ENCODE data around the gene RPRML.

Gene RPRML

DNA sequence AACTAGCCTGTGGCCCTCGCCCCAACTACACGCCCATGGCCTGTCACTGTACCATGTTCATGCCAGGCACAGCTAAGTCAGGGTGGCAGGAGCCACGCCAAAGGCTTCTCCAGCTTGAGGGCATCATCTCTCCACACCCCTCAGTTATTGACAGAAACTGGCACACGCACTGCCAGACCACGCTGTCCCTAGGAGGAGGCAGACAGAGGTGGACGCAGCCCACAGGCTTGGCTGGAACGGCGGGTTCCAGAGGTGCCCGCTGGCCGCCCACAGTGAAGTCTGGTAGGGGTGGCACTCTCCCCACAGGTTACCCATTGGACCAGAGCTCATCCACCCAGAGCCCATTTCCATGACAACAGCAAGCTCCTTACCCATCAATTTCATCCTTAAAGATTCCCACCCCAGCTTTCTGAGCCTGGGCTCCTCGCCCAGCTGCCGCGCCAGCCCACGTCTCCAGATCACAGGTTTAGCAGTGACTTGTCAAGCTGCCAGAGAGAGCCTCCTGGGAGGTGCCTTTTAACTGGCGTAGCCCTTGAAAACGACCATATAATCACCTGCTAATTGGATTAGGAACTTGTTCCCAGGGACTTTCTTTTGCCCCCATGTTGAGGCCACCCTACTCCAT is 27.9 kb downstream of the RPRML start:
- TF ChIP-seq POLR2AphosphoS5 (IDR thresholded peaks at IDR 0.05; ENCODE audit: low read depth, low read length) (no peak), POLR2A (IDR thresholded peaks at IDR 0.05; ENCODE audit: low read depth, low read length) (no peak), TAF1 (IDR thresholded peaks at IDR 0.05; ENCODE audit: borderline replicate concordance, low read depth, low read length) (no peak)
- FAIRE-seq (no peak), DNase-seq (ENCODE audit: insufficient read length) (no peak)

DNA sequence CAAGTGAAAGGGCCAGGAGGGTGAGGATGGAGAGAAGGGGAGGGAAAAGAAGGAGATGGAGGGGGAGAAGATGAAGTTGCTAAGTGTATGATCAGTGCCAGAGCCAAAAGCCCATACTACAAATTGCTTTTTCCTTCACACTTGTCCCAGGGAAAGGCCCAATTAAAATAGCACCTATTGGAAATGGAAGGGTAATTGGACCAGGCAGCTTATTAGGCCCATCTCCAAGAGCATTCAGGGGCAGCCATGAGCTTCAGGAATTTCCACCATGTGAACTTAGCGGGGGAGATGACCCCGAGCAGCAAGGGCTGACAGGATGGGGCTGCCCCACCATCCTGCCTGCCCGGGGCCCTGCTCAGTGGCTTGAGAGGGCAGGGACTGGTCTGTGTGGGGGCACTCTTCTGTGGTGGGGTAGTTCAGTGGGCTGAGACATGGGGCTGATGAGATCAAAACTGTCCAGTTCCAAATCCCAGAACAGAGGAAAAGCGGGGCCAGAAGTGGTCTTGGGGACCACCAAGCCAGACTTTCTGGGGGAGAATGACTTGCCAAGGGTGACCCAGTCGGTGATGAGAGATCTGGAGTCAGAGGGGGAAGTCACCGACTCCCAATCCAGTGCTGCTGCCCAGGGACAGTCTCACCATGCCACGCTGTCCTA is 28.6 kb downstream of the RPRML start:
- FAIRE-seq, result no peak
- DNase-seq (ENCODE audit: insufficient read length), result no peak

DNA sequence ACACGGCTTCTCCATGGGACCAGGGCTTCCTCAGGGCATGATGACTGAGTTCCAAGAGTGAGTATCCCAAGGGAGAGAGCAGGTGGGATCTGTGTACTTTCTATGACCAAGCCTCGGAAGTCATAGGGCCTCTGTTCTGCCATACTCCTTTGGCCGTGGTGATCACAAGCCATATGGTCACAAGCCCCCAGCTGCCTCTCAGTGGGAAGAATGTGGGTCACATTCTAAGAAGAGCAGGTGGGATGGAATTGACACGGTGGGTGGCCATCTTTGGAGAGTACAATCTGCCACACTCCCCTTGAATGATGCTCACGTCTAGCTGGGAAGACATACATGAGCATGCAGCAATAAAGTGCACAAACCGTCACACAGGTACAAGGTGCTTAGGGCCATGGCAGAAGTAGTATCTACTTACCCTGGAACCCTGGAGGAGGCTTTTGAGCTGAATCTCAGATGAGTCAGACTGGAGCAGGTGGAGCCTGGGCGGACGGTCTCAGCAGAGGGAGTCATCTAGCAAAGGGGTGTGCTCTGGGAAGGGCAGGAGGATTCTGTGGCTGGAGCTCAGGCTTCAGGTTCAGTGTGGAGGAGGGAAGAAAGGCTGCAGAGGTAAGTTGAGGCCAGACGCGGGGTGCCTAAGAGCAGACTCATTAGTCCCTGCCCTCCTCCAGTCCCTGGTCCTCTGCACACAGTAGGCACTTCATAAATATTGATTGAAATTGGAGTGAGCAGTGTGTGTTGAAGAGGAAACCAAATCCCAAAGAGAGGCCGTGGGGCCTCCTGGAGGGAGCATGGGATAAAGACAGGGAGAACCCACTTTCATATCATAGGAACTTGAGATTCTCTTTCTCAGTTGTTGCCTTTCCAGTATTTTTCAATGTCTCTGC is 29.5 kb downstream of the RPRML start:
- TF ChIP-seq POLR2A (IDR thresholded peaks at IDR 0.05; ENCODE audit: low read depth, low read length) (no peak), POLR2AphosphoS5 (IDR thresholded peaks at IDR 0.05; ENCODE audit: low read depth, low read length) (no peak), TAF1 (IDR thresholded peaks at IDR 0.05; ENCODE audit: borderline replicate concordance, low read depth, low read length) (no peak)
- no peak for FAIRE-seq

More for the DNA sequence above, 28.6 kb downstream of the RPRML start:
- TF ChIP-seq TAF1 (IDR thresholded peaks at IDR 0.05; ENCODE audit: borderline replicate concordance, low read depth, low read length), result no peak

DNA sequence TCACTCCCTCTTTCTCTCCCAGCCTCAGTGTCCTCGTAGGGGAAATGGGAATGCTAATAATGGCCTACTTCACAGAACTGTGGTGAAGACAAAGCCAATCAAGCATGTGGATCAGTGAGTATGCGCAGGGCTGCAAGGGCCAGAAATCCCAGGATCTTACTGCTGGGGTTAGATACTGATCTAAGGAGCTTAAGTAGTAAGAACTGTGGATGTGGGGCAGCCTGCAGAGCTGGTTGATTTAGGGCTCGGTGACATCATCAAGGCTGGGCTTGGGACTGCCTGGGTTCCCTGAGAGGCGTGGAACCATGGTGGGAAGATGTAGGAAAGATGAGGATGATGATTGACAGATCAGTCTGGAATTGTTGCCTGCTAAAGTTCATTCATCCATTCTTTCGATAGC is 30.5 kb downstream of the RPRML start:
- TF ChIP-seq POLR2A (IDR thresholded peaks at IDR 0.05; ENCODE audit: low read depth, low read length) (no peak), POLR2AphosphoS5 (IDR thresholded peaks at IDR 0.05; ENCODE audit: low read depth, low read length) (no peak), TAF1 (IDR thresholded peaks at IDR 0.05; ENCODE audit: borderline replicate concordance, low read depth, low read length) (no peak)
- FAIRE-seq (no peak), DNase-seq (ENCODE audit: insufficient read length) (no peak)

More for the DNA sequence above, 29.5 kb downstream of the RPRML start:
- no peak for DNase-seq (ENCODE audit: insufficient read length)

DNA sequence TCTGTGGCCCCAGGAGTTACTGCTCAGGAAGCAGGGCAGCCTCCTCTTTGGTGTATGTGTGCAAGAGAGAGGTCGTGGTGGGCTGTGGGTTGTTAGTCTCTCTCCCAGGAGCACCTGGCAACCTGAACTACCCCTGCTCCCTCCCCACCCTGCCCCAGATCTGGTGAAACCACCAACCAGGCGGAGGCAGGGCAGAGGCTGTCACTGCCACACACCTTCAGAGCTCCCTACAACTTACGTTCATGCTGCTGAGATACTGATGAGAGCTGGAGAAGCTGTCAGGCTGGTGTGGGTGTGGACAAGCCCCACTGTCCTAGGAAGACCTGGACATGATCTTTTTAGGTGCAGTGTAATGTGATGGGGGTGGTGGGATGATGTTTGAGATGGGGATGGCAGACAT is 31.8 kb downstream of the RPRML start:
- no peak for FAIRE-seq
- DNase-seq (ENCODE audit: insufficient read length), result no peak

DNA sequence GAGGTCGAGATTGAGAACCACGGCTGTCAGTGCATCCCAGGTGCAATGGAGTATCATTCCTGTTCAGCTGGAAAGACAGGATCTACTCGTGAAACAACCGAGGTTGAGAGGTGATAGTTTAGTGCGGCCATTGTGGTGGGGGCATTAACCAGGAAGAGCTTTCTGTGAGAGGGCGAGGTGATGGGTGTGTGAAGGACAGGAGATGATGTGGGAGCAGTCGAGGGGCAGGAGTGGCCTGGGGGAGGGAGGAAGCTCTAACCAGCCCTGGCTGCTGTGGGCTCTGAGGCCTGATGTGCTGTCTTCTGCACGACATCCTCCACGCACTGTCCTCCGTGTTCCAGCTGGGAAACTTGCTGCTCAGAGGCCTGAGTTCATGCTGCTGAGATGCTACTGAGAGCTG is 34.1 kb downstream of the RPRML start:
- no peak for FAIRE-seq
- DNase-seq (ENCODE audit: insufficient read length), result no peak
- TF ChIP-seq TAF1 (IDR thresholded peaks at IDR 0.05; ENCODE audit: borderline replicate concordance, low read depth, low read length) (no peak), POLR2AphosphoS5 (IDR thresholded peaks at IDR 0.05; ENCODE audit: low read depth, low read length) (no peak), POLR2A (IDR thresholded peaks at IDR 0.05; ENCODE audit: low read depth, low read length) (no peak)

More for the DNA sequence above, 31.8 kb downstream of the RPRML start:
- TF ChIP-seq POLR2A (IDR thresholded peaks at IDR 0.05; ENCODE audit: low read depth, low read length) (no peak), POLR2AphosphoS5 (IDR thresholded peaks at IDR 0.05; ENCODE audit: low read depth, low read length) (no peak), TAF1 (IDR thresholded peaks at IDR 0.05; ENCODE audit: borderline replicate concordance, low read depth, low read length) (no peak)

DNA sequence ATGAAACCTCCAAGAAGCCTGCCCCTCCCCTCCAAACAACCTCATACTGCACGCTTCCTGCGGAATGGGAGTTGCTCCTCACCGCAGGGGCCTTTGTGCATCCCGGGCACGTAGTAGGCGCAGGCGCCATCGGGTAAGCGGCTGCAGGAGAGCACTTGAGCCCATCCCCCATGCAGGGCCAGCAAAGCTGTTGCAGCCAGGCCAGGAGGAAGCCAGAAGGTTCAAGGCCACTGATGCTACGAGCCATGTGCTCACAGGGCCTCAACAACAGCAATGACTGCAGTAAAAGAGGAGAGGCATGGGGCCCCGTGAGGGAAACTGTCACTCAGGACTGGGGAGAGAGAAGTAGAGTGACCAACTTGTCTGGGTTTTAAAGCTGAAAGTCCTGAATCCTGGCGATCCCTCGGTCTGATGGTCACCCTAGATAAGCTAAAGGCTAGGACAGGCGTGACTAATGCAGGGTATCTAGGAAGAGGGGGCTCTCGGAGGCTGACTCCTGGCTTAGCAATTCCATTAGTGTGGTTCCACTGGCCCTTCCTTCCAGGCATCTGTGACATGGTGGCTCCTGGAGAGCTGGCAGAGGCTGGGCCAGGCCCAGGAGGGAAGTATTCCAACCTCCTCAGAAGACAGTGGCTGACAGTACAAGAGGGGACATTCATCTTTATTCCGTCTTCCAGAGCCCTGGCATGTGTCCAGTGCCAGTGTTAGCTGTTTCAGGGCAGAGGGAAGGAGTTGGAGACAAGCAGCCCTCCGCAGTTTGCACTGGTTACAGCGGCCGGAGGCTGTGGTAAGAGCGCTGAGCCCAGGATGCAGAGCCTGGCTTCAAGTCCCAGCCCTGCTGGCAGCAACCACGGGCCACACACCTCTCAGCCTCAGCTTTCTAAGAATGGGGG is 35.3 kb downstream of the RPRML start:
- DNase-seq (ENCODE audit: insufficient read length) (no peak), FAIRE-seq (no peak)
- peak; percentile 18 for TF ChIP-seq POLR2A (IDR thresholded peaks at IDR 0.05; ENCODE audit: low read depth, low read length)
- TF ChIP-seq POLR2AphosphoS5 (IDR thresholded peaks at IDR 0.05; ENCODE audit: low read depth, low read length), result no peak

DNA sequence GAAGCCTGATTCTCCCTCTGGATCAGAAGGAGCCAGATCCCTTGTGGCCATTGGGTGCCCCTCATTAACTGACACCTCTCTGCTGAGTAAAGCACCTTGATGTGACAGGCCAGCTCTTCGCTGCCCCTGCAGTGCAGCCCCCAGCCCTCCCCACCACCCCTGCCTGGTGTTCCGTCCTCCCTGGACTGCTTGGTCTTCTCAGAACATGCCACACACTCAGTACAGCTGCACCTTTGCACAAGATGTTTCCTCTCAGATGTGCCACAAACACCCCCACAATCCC is 35.9 kb downstream of the RPRML start:
- FAIRE-seq, result no peak
- no peak for DNase-seq (ENCODE audit: insufficient read length)
- no peak; the same call in 1 of the 2 replicates for TF ChIP-seq POLR2AphosphoS5 (IDR thresholded peaks at IDR 0.05; ENCODE audit: low read depth, low read length)
- no peak for TF ChIP-seq POLR2A (IDR thresholded peaks at IDR 0.05; ENCODE audit: low read depth, low read length)
- TF ChIP-seq TAF1 (IDR thresholded peaks at IDR 0.05; ENCODE audit: borderline replicate concordance, low read depth, low read length), result no peak

DNA sequence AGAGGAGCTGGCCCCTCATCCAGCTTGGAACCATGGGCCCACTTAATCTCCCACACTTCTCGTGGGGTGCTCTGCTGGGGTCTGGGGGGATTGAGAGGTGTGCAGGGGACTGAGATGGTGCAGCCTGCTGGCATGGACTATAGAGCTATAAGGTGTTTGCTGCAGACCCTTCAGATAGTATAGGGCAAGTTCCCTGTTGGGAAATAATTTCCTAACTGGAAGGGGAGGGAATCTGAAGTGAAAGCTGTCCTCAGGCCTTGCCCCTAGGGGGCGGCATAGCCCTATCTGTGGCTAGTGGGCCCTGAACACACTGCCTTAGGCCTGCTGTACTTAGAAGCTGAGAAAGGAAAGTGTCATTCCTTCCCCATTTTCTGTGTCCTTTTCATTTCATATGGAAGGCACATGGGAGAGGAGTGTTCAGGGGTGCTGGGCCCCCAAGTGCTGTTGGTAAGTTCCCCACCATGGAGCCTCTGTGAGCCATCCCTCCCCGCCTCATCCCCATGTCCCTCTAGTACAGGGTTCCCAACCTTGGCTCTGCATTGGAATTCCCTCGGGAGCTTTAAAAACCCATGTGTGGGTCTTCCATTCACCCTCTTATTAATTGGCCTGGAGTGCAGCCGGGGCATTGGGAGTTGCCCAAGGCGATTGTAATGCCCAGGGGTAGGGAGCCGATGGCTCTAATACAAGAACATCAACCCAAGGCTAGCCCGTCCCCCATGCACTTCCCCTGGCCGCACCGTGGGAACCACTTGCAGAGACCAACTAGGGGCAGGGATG is 36.4 kb downstream of the RPRML start:
- FAIRE-seq, result no peak
- TF ChIP-seq POLR2AphosphoS5 (IDR thresholded peaks at IDR 0.05; ENCODE audit: low read depth, low read length), result no peak; the same call in 1 of the 2 replicates
- TF ChIP-seq POLR2A (IDR thresholded peaks at IDR 0.05; ENCODE audit: low read depth, low read length), result peak; percentile 28; the same call in 1 of the 2 replicates
- DNase-seq (ENCODE audit: insufficient read length), result peak; percentile 62

DNA sequence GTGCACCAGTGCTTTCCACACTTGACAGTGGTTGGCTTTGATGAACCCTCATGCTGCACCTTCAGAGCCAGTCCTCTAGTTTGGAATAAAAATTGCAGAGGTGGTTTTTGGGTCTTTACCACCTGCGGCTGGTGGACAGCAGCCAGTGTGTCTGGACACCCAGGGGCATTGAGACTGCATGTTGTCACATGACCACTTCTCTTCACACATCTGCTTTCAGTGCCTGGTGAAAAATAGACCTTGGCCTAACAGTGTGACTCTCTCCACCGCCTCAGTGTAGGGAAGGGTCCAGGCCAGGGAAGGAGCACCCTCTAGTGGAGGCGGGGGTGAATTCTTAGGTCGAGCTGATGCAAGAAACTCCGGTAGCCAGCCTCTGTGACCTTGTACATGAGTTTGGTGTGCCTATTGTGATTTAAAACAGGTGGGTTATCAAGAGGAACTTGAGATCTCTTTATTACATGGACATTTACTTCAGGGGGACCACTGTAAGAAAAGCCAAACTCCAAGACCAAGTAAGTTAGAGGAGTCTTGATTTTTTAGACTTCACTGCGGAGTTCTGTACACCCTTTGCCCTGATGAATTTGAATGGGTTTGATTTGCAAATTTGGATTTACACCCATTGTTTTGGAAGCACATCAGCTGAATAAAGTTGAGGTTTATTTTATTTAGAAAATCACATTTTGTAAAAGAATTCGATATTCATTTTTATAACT is 38.2 kb downstream of the RPRML start:
- no peak; the same call in 1 of the 2 replicates for TF ChIP-seq POLR2AphosphoS5 (IDR thresholded peaks at IDR 0.05; ENCODE audit: low read depth, low read length)
- TF ChIP-seq POLR2A (IDR thresholded peaks at IDR 0.05; ENCODE audit: low read depth, low read length), result no peak; the same call in 1 of the 2 replicates
- no peak for TF ChIP-seq TAF1 (IDR thresholded peaks at IDR 0.05; ENCODE audit: borderline replicate concordance, low read depth, low read length)
- FAIRE-seq (peak; percentile 83), DNase-seq (ENCODE audit: insufficient read length) (peak; percentile 69)
